HFF-Myc (cell line): Measurements from ENCODE around the gene AIPL1.

Experiments used
- DNase-seq: peaks from one replicate; pipeline ENCODE4 v3.0.0-alpha.2; 2011; ENCODE audit warnings: low read depth; ENCODE audit errors: extremely low read depth
- H3K4me3 ChIP-seq: replicated peaks from 2 replicates; pipeline ENCODE4 v1.5.1; 2011; ENCODE audit warnings: low read depth, mild to moderate bottlenecking, control low read depth, low read length
- TF ChIP-seq, protein P1 (sequence below): IDR thresholded peaks from 2 replicates; pipeline ENCODE4 v1.5.1; 2012; ENCODE audit warnings: mild to moderate bottlenecking, low read depth, low read length, control low read depth; ENCODE audit errors: missing control alignments

AIPL1 gene

DNA sequence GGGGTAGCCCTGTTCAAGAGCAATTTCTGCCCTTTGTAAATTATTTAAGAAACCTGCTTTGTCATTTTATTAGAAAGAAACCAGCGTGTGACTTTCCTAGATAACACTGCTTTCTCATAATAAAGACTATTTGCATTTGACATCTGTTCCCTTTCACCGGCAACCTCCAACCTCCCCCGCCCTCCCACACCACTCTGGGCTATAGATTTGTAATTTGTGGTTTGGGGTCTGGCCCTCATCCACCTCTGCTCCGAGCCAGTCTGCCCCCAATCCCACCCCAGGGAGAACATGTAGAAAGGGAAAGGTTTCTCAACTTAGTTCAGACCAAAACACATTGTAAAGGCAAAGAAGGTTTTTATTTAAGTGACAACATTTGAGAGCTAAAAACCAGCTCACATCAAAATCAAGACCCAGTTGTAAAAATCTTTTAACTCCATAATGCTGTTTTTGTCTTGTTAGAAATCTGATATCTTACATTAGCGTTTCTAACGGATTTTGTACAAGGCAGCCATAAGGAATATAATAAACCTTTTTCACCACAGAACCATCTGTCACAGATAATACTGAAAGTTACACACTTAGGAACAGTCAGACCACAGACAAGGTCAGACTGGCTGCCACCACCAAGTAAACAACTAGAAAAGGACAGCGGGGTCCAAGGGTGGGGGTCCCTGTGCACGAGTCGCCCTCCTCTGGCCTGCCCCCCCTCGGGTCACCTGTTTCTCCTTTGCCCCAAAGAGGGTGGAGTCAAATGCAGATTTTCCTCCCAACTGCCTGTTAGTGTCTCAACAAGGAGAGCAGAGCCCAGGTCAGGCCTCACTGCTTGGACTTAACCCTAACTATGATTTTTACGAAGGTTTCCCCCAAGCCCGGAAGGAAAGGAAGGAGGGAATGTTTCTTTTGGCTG lies 16.3 kb upstream of the AIPL1 start:
- no peak for DNase-seq
- H3K4me3 ChIP-seq: no peak overlapping the region
- TF ChIP-seq, protein P1, sequence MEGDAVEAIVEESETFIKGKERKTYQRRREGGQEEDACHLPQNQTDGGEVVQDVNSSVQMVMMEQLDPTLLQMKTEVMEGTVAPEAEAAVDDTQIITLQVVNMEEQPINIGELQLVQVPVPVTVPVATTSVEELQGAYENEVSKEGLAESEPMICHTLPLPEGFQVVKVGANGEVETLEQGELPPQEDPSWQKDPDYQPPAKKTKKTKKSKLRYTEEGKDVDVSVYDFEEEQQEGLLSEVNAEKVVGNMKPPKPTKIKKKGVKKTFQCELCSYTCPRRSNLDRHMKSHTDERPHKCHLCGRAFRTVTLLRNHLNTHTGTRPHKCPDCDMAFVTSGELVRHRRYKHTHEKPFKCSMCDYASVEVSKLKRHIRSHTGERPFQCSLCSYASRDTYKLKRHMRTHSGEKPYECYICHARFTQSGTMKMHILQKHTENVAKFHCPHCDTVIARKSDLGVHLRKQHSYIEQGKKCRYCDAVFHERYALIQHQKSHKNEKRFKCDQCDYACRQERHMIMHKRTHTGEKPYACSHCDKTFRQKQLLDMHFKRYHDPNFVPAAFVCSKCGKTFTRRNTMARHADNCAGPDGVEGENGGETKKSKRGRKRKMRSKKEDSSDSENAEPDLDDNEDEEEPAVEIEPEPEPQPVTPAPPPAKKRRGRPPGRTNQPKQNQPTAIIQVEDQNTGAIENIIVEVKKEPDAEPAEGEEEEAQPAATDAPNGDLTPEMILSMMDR: no peak

DNA sequence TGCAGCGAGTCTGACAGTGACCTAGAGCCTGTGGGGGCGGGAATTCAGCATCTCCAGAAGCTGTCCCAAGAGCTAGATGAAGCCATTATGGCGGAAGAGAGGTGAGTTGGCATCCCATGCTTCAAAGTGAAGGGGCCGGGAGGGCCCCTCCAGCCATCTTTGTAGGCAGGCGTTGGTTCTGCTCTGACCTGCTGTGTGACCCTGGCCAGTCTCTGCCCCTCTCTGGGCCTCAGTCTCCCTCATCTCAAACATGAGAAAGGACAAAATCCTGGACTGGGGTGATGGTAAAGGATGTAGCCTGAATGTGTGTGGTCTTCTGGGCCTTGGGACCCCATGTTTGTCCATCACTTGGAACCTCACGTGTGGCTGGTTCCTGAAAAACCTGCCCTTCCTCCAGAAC lies 14.4 kb upstream of the AIPL1 start:
- DNase-seq: no peak
- TF ChIP-seq, protein P1: no peak
- H3K4me3 ChIP-seq: no peak overlapping the region

DNA sequence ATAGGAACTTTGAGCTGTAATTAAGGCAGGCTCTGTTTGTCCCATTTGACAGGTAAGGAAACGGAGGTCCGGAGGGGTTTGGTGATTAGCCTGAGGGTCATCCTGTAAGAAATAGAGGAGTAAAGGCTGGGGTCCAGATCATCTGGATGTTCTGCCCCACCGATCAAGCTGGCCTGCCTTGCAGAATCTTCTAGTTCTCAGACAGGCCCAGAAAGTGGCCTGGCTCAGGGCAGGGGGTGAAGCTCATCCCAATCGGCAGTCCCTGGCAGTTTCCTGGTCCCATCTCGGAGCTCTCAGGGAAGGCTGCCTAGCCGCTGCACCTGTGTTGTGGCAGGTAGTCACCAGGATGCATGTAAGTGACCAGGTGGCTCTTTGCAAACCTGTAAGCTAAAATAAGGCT lies 13.6 kb upstream of the AIPL1 start:
- TF ChIP-seq, protein P1: no peak
- DNase-seq: no peak
- H3K4me3 ChIP-seq: no peak overlapping the region

DNA sequence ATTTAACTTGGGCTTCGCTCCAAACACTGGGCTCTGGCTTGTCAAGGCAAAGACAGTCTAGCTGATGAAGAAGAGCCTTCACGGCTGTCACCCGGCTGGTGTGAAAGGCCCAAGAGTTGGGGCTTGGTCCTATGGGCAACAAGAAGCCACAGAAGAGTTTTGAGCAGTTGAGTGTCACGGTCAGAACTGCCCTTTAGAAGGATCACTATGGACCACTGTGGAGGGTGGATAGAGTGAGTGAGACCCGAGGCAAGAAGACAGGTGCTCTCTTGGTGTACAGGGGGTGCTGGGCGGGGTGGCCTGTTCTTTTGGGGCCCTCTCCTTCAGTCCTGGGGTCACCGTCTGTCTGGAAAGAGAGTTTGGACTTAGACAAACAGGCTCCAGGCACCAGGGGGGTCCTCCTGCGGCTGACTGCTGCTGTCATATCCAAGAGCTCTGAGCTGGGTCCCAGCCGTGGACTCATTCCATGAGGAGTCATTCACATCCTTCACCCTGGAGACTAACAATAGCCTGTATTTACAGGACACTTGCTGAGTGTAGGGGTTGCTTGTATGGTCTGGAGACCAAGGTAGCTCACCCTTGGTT lies 11.7 kb upstream of the AIPL1 start:
- DNase-seq: no peak
- no peak overlapping the region for H3K4me3 ChIP-seq
- TF ChIP-seq, protein P1: no peak

DNA sequence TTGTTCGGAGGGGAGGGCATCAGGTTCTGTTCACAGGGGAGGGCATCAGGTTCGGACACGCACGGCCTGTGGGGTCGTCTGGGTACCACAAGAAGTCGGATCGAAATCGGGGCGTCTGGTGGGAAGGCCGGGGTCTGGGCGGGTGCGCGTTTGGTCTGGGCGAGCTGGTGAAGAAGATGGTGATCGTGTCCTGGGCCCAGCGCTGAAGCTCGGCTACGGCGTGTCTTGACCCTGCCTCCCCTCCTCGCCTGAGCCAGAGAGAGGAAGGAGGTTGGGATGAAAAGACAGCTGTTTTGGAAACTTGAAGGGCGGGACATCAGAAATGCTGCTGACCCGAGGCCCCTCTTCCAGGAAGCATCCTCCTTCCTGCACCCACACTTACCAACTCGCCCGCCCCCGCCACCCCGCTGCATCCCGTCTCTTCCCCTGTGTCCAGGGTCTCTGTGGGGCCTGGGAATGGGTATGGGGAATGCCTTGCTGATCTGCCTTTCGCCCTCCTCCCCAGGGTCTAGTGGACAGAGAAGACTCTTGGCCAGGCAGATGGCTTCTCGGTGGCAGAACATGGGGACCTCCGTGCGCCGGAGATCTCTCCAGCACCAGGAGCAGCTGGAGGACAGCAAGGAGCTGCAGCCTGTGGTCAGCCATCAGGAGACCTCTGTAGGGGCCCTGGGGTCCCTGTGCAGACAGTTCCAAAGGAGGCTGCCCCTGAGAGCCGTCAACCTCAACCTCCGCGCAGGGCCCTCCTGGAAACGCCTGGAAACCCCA lies 9.8 kb upstream of the AIPL1 start:
- H3K4me3 ChIP-seq: peak overlapping the region; percentile 61
- TF ChIP-seq, protein P1: no peak
- DNase-seq: no peak

DNA sequence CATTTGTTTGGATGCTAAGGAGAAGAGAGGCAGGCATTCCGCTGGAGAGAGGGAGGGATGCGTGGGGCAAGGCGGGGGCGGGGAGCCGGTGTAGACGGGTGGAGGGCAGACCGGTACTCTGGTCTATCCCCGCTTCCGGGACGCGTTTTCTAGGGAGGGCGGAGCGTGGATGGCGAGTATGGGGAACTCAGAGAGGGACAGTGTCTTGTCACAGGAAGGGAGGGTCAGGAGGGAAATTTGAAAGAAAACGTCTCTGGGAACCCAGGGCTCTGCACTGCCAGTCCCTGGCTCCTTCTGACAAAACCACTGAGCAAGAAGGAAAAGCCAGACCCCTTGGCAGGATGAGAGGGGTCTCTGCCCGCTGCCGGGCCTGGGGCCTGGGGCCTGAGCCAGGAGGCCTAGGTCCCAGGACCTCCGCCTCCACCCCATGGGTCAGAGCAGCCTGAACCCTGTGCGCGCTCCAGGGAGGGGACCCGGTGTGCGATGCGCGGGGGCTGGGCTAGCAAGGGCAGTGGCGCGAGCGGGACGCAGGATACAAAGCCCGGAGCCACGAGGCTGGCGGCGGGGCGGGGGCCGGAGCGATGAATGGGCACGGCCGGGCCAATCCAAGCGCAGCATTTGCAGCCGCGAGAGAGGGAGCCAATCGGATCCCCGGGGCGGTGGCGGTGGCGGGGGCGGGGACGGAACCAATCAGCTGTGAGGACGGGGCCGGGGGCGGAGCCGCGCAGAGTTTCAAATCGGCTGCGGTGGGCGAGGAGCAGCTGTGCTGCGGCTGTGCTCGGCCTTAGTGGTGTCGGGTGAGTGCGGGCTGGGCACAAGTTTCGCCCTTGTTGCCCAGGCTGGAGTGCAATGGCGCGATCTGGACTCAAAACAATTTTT lies 9.0 kb upstream of the AIPL1 start, which contains the start of gene PIMREG:
Gene PIMREG (plus strand): TSS at position 764 of the 879 bp plus-strand sequence. CDS start 656 bp downstream, outside the sequence.
- H3K4me3 ChIP-seq: peak within 1 kb of the TSS; percentile 61
- TF ChIP-seq, protein P1: no peak

More for the DNA sequence above, 9.0 kb upstream of the AIPL1 start, which contains the start of gene PIMREG:
- DNase-seq: peak; percentile 65
